LNCAP (cell line): ENCODE results near the gene NRN1L.

Experiments used
- TF ChIP-seq, protein P1 (sequence below): fragments of 450-650 bp; IDR thresholded peaks from 2 replicates; pipeline ENCODE4 v1.5.1; 2017; ENCODE audit warnings: mild to moderate bottlenecking

Gene NRN1L

DNA sequence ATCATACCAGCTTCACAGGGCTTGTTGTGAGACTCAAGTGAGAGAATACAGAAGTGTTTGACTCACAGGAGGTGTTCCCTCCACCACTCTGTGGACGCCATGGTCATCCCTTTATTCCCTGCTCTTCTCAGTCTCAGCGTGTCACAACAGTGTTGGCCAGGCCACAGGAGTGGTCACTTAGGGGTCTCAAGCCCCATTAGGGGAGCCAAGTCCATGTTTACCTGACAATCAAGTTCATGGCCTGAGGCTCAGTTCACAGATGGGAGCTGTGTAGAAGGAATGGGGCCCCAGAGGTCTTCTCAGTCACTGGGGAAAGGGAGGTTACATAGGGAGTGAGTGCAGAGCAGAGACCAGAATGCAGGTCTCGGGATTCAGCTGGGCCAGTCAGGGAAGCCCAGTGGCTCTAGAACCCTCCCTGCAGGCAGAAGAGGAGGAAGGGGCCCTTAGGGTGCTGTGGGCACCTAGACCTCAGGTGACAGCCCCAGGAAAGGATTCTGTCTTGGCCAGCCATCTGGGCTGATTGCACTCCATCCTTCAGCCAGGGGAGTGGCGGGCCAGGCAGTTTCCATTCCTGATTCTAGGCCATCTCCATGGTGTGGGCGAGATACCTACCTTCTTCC is 27.6 kb upstream of the NRN1L start:
- TF ChIP-seq, protein P1, sequence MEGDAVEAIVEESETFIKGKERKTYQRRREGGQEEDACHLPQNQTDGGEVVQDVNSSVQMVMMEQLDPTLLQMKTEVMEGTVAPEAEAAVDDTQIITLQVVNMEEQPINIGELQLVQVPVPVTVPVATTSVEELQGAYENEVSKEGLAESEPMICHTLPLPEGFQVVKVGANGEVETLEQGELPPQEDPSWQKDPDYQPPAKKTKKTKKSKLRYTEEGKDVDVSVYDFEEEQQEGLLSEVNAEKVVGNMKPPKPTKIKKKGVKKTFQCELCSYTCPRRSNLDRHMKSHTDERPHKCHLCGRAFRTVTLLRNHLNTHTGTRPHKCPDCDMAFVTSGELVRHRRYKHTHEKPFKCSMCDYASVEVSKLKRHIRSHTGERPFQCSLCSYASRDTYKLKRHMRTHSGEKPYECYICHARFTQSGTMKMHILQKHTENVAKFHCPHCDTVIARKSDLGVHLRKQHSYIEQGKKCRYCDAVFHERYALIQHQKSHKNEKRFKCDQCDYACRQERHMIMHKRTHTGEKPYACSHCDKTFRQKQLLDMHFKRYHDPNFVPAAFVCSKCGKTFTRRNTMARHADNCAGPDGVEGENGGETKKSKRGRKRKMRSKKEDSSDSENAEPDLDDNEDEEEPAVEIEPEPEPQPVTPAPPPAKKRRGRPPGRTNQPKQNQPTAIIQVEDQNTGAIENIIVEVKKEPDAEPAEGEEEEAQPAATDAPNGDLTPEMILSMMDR, result no peak

DNA sequence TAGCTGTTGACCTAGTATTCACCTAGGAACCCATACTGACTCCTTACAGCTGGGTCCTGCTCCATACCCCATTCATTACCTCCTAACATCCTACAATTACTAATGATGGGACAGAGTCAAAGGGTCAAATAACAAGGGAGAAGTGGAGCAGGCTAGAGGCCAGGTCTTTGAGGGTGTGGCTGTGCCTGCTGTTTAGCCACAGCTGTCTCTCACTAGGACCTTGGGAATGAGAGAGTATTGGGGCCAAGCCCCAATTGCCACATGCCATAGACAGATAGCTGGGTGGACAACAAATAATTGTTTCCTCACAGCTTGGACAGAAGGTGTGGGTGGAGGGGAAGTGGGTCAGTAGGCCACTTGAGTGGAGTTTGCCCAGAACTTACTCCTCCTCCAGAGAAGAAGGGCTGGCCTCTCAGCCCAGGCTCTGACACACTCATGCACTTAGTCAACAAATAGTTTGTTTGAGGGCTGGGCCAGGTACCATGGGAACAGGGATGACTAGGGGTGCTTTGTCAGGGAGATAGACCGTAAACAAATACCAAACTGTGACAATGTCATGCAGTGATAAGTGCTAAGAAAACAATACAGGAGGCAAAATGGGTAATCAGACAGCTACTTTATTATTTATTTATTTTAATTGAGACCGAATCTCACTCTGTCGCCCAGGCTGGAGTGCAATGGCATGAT is 27.0 kb upstream of the NRN1L start:
- TF ChIP-seq, protein P1, result no peak

DNA sequence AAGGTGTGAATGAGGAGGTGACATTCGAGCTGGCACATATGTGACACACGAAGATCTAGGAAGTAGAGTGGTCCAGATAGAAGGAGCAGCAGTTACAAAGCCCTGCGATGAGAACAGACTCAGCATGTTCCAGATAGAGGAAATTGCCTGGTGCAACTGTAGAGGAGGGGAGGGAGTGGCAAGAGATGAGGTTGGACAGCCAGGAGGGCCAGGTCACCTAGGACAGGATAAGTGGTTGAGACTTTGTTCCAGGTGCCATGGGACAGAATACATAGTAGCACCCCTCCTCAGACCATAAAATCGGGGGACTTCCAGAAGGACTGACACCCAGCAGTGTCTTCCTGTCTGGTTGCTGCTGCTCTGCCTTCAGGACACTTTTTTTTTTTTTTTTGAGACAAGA is 26.2 kb upstream of the NRN1L start:
- TF ChIP-seq, protein P1, result no peak

DNA sequence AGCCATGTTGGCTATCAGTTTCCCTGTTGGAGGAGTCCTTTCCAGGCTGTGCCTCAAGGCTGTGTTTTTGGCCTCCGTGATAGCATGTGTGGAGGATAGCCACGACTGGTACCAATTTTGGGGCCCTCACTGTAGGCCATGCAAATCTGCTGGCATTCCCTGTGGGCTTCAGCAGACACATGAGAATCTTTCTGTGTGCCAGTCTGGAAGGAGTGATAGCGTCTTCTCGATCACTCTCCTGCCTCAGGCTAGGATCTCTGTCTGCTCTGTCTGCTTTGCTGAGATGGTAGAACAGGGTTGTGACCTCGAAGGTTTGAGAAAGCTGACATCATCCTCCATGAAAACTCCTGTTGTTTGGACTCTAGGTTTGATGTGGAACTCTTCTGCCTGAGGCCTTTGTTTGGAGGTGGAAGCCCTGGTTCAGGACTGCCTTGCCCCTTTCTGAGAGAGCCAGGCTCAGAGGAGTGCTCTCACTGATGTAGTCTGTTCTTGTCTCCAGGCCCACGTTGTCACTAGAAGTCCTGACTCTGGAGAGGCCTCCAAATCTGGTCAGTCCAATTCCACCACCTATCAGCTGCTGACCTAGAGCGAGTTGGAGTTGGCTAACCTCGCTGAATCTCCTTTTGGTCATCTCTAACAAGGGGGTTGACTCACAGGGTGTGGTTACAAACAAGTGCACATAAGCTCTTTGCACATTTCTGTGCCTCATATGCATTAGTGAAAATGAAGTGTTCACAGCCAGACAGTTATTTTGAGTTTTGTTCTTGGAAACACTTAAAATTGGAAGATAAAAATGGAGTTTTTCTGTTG is 23.9 kb upstream of the NRN1L start:
- TF ChIP-seq, protein P1, result no peak

DNA sequence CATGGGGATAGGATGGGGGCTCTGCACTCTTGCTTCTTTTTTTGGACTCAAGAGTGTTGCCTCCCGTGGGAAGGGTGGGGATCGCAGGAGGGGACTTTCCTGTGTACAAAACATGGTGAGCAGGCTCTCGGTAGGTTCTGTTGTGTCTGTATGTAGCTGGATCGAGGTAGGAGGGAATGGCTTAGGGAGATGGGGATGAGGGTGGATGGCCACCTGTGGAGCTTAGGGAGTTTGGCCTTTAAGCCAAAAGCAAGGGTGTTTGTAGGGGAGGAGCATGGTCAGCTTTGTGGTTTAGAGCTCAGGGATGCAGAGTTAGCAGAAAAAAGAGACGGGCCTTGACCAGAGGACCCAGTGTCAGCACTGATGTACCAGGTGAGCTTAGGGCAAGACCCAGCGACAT is 22.8 kb upstream of the NRN1L start:
- TF ChIP-seq, protein P1, result no peak

DNA sequence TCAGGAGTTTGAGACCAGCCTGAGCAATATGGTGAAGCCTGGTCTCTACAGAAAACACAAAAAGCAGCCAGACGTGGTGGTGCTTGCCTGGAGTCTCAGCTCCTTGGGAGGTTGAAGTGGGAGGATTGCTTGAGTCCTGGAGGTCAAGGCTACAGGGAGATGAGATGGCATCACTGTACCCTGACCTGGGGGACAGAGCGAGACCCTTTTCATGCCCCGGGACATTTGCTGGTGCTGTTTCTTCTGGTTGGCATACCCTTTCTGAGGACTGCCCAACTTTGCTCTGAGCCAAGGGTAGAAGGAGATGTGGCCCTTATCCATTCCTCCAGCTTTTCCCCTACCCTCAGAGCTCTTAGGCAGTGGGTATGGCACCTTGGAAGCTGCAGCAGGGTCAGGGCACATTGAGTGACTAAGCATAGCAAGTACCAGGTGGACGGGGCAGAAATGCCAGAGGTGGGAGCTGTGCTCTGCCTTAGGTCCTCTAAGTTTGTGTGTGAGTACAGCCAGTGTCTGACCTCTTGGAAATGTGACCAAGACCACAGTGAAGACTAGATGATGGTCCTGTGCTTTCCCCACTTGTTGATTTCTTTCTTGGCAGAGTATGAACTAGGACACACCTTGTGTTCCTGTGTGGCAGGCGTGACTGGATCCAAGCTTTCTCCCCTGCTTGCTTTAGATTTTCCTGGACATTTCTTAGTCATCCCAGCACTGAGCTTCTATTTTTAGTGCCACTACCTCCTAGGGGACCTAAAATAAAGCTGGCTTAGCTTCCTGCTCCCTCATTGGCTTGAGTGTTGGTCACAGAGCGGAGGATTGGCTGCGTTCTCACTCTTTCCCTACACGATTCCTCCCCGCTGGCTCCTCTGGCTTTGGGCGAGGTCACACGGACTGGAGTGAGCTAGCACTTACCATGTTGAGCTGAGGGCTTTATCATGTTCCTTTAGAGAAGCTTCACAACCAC is 21.8 kb upstream of the NRN1L start:
- TF ChIP-seq, protein P1, result no peak

DNA sequence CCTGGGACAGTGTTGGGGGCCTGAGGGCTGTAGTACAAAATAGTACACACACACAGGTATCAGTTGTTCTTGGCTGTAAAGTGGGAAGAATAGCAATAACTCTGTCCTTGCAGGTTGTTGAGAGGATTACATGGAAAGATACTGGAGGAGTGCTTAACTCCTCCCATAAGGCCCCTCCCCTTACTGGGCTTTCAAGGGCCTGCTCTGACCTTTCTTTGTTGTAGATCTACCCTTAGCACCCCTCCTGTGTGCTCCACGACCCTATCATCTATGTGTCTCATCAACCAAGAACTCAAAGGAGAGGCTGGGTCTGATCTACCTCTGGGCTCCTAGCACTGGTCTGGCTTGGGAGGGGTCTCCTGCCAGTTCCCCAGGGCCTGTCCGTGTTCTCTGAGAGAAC is 20.1 kb upstream of the NRN1L start:
- TF ChIP-seq, protein P1, result no peak
